Activated CD8-positive, alpha-beta memory T cell treated with anti-CD3 and anti-CD28 coated beads, Interleukin-2, amount 10 ng/mL, durations not matched to agents 7 days and 5 days (primary cell): ENCODE results near the gene PRPF40B. TPM values are rescaled to one million over a fixed set of nuclear protein-coding genes. Genes with fewer than 3 reads are reported as not detected.

Experiments used
- ATAC-seq: fragments of 150-1000 bp; cut with Tn5 transposase; one replicate; pipeline ENCODE4 v1.10.0; 2021; ENCODE audit warnings: moderate library complexity
- CTCF ChIA-PET: fragments of 350-600 bp; sonication (Branson Sonifier 250); formaldehyde crosslinking; loops from one replicate; lab custom pipeline; 2021; ENCODE audit warnings: antibody characterized with exemption; lab: Charles Lee
- DNase-seq: peaks from one replicate; pipeline ENCODE4 v3.0.0-alpha.2; 2020
- H3K27ac Mint-ChIP-seq: one replicate; pipeline ENCODE4 v1.8.0; 2021; ENCODE audit warnings: mild to moderate bottlenecking, mixed read lengths
- H3K27me3 Mint-ChIP-seq: one replicate; pipeline ENCODE4 v1.8.0; 2021; ENCODE audit warnings: mixed read lengths
- H3K36me3 Mint-ChIP-seq: one replicate; pipeline ENCODE4 v1.8.0; 2021; ENCODE audit warnings: mild to moderate bottlenecking, mixed read lengths
- H3K4me1 Mint-ChIP-seq: one replicate; pipeline ENCODE4 v1.8.0; 2021; ENCODE audit warnings: mixed read lengths
- H3K4me3 Mint-ChIP-seq: one replicate; pipeline ENCODE4 v1.8.0; 2021; ENCODE audit warnings: mild to moderate bottlenecking, moderate library complexity, mixed read lengths
- H3K9me3 Mint-ChIP-seq: one replicate; pipeline ENCODE4 v1.8.0; 2022; ENCODE audit warnings: low read depth, mixed read lengths
- total RNA-seq, 2 experiments: library from RNA; stranded (reverse); gene quantifications; one replicate each; pipeline ENCODE4 v1.2.3, GENCODE V29; 2021

PRPF40B gene
- total RNA-seq, 2 experiments from 2014 or later, result 7.8 to 15.2 TPM

DNA sequence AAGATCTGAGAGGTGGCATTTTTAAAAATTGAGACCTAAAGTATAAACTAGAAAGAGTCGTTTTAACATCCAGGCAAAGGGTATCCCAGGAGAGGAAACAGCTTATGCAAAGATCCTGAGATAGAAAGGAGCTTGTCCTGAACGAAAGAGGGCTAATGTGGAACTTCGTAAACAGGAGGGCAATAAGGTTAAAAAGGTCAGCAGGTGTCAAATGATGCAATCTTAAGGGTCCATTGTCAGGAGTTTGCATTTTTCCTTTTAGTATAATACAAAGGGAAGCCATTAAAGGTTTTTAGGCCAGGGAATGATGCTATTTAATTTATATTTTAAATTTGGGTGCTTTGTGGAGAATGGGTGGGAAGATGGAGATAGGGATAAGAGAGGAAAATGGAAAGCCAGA lies 69.5 kb downstream of the PRPF40B start:
- Mint-ChIP-seq H3K4me3 (no peak overlapping the region), H3K27me3 (no peaks in the 10 kb centered on the region), H3K9me3 (no peaks in the 10 kb centered on the region), H3K27ac (no peak overlapping the region), H3K4me1 (peaks cover 13% of the 10 kb centered on the region), H3K36me3 (peaks cover 2% of the 10 kb centered on the region)
- ATAC-seq, result no peak
- CTCF ChIA-PET, result interaction anchor here (1.2 to 3.0 kb wide), 2 partner anchors 10 to 18 kb away, joined by 4 to 17 read pairs; no protein-coding TSS in a partner anchor
- DNase-seq, result no peak

DNA sequence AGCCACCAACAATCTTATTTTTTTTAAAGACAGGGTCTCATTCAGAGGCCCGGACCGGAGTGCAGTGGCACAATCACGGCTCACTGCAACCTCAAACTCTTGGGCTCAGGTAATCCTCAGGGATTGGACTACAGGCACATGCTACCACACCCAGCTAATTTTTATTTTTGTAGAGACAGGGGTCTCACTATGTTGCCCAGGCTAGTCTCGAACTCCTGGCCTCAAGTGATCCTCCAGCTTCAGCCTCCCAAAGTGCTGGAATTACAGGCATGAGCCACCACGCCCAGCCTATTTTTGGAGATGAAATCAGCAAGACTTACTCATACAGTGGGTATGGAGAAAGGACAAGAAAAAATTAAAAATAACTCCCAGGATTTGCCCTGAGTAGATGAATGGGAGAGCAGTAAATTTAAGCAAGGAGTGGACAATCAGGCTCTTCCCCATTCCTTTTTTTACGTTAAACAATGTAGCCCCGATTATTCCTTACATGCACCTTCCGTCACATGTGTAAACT lies 70.6 kb downstream of the PRPF40B start:
- H3K4me1 Mint-ChIP-seq, result peaks cover 20% of the 10 kb centered on the region
- CTCF ChIA-PET, result no interaction called here
- no peak overlapping the region for H3K27ac Mint-ChIP-seq
- no peaks in the 10 kb centered on the region for H3K9me3 Mint-ChIP-seq
- ATAC-seq (no peak), DNase-seq (no peak)
- H3K27me3 Mint-ChIP-seq, result no peaks in the 10 kb centered on the region
- no peak overlapping the region for H3K4me3 Mint-ChIP-seq
- H3K36me3 Mint-ChIP-seq, result peaks cover 2% of the 10 kb centered on the region

Other genes starting within 250 kb of the PRPF40B start
- 1 to 10 TPM; 1.1 to 1.2 TPM for gene KCNH3, start 84.5 kb upstream of the PRPF40B start, total RNA-seq
- gene MCRS1, start 55.4 kb upstream of the PRPF40B start, total RNA-seq, result 10 to 100 TPM; 70.1 to 72.1 TPM
- not detected for gene FAM186B, start 17.9 kb upstream of the PRPF40B start, total RNA-seq
- 10 to 100 TPM; 44.2 to 50.5 TPM for gene FMNL3, start 83.8 kb downstream of the PRPF40B start, total RNA-seq
- 100 to 1,000 TPM; 396 to 524 TPM for gene TMBIM6, start 118.0 kb downstream of the PRPF40B start, total RNA-seq
- 1 to 10 TPM; 1.1 to 1.4 TPM for gene NCKAP5L, start 204.9 kb downstream of the PRPF40B start, total RNA-seq
- 1 to 10 TPM; 8.2 to 8.3 TPM for gene BCDIN3D, start 219.5 kb downstream of the PRPF40B start, total RNA-seq